GM13977 (cell line): ENCODE measurements around the gene SHB.
A peak's percentile ranks its signal among the peaks of the same experiment; 100 is the strongest.

Source experiments
- DNase-seq: peaks from one replicate; pipeline ENCODE4 v3.0.0; 2012; ENCODE audit warnings: low spot score
- CTCF ChIP-seq: IDR thresholded peaks from 2 replicates; pipeline ENCODE4 v1.5.1; 2012; ENCODE audit warnings: mild to moderate bottlenecking, control low read depth; ENCODE audit not compliant: insufficient read depth; ENCODE audit errors: extremely low read depth, missing control alignments
- in situ Hi-C: fragments of 300-500 bp; cut with MboI; formaldehyde crosslinking; loops from one replicate; pipeline ENCODE4 v1.12.0; 2022; ENCODE audit warnings: low sequenced_read_pairs, low pct_unique_long_range_greater_than_20kb, mixed read lengths, inconsistent platforms; ENCODE audit not compliant: unreplicated experiment

SHB gene

GRCh38 chr9:37921546-37922300 lies 147.3 kb downstream of the SHB start:
- no peak for TF ChIP-seq CTCF
- DNase-seq, result no peak
- in situ Hi-C loops, result loop anchor here (10.0 kb wide), 1 partner anchor 243 kb away; no protein-coding TSS in a partner anchor

DNA sequence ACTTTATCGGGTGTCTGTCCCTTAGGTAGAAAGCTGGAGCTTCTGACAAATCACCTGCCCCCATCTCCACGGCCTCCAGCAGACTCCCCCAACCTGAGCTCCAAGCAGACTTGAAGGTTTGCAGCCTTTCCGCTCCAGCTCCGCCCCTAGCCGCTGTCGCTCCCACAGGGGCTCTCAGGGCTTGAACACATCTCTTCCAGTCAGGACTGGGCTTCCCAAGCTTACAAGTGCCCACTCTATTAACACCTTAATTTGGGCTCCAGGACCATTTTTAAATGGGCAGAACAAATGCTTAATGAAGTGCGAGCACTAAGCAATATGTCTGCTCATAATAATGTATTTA lies 147.9 kb downstream of the SHB start:
- TF ChIP-seq CTCF, result no peak
- in situ Hi-C loops, result loop anchor here (10.0 kb wide), 1 partner anchor 244 kb away; no protein-coding TSS in a partner anchor
- no peak for DNase-seq

- TF ChIP-seq CTCF, result no peak
- peak; percentile 49 for DNase-seq
- in situ Hi-C loops, result loop anchor here (10.0 kb wide), 1 partner anchor 244 kb away; no protein-coding TSS in a partner anchor
These were observed 148.4 kb downstream of the SHB start for GRCh38 chr9:37920471-37921167.

- no peak for TF ChIP-seq CTCF
- DNase-seq, result no peak
- in situ Hi-C loops, result loop anchor here (10.0 kb wide), 2 partner anchors 245 to 445 kb away; no protein-coding TSS in a partner anchor
These were observed 149.1 kb downstream of the SHB start for GRCh38 chr9:37919956-37920335.

- DNase-seq, result no peak
- TF ChIP-seq CTCF, result no peak
- in situ Hi-C loops, result loop anchor here (10.0 kb wide), 1 partner anchor 445 kb away; no protein-coding TSS in a partner anchor
These were observed 149.6 kb downstream of the SHB start for GRCh38 chr9:37919246-37919955.

DNA sequence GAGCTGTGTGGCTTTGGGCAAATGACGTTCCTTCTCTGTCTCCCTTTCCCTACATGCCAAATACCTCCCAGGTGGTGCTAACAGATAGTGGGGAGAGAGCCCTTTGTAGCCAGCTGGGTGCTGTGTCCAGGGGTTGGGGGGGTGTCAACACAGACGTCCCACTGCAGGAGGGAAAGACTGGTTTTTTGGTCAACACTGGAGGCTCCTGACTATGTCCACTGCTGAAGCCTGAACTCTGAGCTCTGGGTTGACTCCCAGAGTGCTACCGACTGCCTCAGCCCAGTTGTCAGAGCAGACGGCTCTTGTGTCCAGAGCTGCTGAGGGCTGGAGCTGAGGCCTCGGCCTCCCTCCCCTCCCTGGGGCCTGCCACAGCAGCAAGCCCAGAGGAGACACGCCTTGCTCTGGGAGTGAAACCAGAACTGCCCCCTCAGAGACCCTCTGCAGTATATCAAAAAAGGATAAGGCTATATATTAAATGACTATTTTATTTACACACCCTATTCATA lies 150.3 kb downstream of the SHB start:
- in situ Hi-C loops, result loop anchor here (10.0 kb wide), 1 partner anchor 446 kb away; no protein-coding TSS in a partner anchor
- TF ChIP-seq CTCF, result no peak
- DNase-seq, result no peak
